GM19397 (cell line): ENCODE measurements around the gene TXNRD3.
"Not testable (repeated sequence)": the region's sequence is repeated elsewhere in the genome, so short reads cannot be mapped to it uniquely, and the experiment has no call there.

Experiments used
- ATAC-seq: cut with Tn5 transposase; IDR thresholded peaks from one replicate; pipeline ENCODE4 v1.9.1; 2021; ENCODE audit warnings: mild to moderate bottlenecking, moderate library complexity; ENCODE audit not compliant: unreplicated experiment

The TXNRD3 gene

DNA sequence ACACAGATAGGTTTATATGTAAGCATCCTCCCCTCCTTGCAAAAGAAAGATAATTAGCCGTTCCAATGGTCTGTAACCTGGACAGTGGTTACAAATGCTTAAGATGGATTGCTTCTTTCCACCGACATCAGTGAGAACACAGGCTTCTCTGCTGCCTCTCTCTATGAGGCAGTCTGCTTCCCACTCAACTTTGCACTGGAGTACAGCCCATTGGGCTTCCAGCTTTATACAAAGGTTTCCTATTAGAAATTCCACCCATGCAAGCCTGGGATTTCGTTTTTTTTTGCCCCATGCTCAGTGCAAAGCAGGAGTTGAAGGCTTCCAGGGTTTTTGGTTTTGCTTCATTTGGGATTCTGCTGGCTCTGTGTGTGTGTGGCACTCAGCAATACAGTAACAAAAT, 48.9 kb downstream of the TXNRD3 start:
- no peak for ATAC-seq

DNA sequence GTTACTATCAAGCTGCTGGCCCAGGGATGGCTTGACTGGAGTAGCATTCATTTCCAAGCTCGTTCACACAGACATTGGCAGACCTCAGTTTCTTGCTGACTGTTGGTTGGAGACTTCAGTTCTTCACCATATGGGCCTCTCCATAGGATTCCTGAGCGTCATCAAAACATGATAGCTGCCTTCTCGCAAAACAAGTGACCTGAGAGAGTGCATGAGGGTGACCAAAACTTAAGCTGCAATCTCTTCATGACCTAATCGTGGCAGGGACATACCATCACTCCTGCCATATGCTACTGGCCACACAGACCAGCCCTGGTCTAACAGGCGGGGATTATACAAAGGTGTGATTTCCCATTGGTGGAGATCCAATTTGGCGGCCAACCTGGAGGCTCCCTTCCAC, 50.2 kb downstream of the TXNRD3 start:
- no peak for ATAC-seq

DNA sequence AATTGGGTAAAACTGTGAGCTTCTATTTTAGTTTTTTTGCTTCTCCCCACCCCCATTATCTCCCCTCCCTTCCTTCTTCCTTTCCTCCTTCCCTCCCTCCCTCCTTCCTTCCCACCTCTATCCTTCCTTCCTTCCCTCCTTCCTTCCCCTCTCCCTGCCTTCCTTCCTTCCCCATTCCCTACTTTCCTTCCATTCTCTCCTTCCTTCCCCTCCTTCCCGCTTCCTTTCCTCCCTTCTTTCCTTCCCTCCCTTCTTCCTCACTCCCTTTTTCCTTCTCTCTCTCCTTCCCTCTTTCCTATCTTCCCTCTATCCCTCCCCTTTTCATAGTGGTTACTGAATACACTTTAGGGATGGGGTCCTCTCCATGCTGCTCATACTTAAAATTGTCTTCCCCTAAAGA, 55.8 kb downstream of the TXNRD3 start:
- ATAC-seq: no peak

GRCh38 chr3:126595479-126595878, 59.4 kb downstream of the TXNRD3 start:
- not testable (repeated sequence) for ATAC-seq

GRCh38 chr3:126591515-126591914, 63.4 kb downstream of the TXNRD3 start:
- ATAC-seq: not testable (repeated sequence)

- no peak for ATAC-seq
Observed at GRCh38 chr3:126582311-126582710, 72.6 kb downstream of the TXNRD3 start.

GRCh38 chr3:126581569-126581968, 73.4 kb downstream of the TXNRD3 start:
- no peak for ATAC-seq

- no peak for ATAC-seq
Observed at GRCh38 chr3:126580746-126581145, 74.2 kb downstream of the TXNRD3 start.

DNA sequence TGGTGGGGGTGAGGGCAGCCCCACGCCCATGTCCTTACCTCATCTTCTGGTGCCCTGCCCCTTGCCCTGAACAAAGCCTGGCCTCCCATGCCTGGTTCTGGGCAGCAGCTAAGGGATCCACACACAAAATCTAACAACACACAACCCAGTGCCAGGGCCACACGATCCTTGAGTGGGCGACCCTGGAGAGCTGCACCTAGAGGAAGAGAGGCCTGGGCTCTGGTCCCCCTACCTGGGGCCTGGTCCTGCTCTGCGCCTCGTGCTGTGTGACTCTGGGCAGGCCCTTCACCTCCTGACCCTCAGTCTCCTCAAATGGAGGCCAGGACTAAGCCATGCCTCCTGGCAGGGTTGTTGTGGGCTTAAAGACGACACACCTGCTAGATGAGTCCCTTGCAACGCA, 76.2 kb downstream of the TXNRD3 start:
- ATAC-seq: no peak

GRCh38 chr3:126577261-126577660, 77.7 kb downstream of the TXNRD3 start:
- no peak for ATAC-seq

- no peak for ATAC-seq
Observed at GRCh38 chr3:126573492-126574117, 81.3 kb downstream of the TXNRD3 start.

- ATAC-seq: no peak
Observed at GRCh38 chr3:126571078-126571477, 83.8 kb downstream of the TXNRD3 start.

- ATAC-seq: no peak
Observed at GRCh38 chr3:126570103-126570541, 84.8 kb downstream of the TXNRD3 start.

DNA sequence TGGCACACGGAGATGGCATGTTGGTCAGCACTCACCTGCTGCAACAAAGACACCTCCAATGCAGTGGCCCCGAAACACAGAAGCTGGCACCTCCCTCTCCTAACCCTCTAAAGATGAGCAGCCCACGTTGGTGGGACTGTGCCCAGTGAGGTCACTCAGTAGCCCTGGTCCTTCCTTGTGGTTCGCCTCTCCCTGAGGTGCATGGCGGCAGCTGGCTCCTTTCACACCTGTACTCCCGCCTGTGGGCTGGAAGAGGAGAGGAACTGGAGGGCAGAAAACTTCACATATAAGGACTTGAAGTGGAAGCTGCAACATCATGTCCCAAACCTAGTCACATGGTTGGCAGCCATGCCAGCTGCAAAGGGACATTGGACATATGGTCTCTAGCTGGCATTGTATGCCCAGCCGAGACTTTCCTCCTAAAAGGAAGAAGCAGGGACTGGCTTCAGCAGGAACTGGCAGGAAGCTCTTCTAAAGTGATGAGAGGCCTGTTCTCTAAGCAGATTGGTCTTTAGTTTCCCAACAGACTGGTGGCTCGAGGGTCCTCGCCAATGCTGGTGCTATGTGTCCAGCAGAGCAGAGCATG, 85.4 kb downstream of the TXNRD3 start:
- no peak for ATAC-seq

DNA sequence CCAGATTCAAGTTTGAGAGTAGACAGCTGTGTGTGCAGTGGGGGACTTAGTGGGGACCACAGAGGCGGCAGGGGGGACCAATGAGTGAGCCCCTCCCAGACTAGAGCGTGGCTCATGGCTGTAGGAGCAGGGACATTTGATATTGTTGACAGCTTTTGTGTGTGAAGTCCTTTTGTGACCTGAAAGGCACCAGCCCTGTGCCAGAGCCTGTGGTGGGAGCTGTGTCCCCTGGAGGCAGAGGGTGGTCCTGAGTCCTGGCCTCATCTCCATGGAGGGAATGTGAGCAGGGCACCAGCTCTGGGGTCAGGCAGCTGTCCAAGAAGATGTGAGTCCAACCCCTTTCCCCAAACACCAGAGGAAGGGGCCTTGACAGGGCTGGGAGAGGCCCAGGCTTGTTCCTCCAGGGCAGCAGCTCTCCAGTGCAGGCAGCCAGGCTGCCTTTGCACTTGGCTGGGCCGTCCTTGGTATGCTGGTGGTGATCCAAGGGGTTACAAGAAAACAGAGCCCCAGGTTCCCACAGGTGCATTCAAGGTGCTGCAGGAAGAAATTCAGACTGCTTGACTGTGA, 86.1 kb downstream of the TXNRD3 start:
- ATAC-seq: no peak

DNA sequence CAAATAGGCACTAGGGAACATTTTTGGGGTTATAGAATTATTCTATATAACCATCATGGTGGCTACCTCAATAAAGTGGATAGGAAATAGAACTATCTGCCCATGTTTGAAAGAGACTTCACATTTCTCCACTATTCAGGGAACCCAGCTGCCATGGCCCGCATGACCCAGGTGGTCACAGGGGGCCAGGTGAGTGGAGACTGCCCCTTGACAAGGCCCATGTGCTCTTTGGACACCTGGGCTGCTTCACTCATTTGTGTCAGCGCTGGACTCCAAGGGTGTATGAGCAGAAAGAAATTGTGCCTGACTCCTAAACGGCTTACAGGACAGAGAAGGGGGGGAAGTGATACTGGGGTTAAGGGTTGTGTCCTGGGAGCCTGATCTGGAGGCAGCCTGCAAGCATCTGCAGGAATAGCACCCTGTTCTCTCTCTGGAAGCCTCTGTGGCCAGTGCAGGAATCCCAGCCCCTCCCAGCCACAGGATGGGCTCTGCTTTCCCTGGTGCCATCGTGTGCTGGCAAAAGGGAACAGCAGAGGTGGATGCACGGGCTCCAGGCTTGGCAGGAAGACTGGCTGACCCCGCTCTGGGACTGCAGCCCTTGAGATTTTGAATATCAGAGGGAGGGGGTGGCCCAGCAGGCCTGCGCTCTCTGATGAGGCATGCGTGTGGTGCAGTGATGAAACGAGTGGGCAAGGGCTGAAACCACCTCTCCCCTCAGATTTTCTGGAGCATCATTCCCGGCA, 87.1 kb downstream of the TXNRD3 start:
- ATAC-seq: no peak

GRCh38 chr3:126562737-126563276, 92.1 kb downstream of the TXNRD3 start:
- no peak for ATAC-seq

DNA sequence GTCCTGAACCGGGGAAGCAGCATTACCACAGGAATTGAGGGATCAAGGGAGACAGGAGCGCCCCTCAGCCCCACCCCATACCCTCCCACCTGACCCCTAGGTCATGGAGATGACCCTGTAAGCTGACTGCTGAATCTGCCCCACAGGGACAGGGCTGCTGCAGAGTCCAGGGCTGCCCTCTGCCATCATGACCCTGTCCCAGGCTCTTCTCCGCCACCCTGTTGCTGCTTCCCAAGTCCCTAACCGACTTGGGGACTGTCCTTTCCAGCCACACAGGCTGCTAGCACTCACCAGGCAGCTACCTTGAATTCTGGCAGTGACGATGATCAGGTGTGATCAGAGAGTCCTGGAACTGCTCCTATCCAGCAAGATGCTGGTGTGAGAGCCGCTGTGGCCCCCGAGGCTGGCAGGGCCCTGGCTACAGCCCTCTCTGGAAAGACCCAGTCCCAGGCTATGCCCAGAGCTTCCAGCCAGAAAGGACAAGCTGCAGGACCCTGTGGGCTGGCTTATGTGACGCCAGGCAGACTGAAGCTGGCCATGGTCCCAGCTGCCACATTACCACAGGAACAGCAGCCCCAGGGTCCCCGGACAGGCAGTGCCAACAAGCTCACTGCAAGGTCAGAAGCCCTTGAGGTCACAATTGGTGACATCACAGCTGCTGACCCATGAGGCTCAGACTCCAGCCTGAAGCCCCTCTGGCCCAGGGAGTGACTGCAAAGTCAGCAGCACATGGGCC, 96.4 kb downstream of the TXNRD3 start, which contains the start of gene C3orf22:
Gene C3orf22, minus strand, starts transcription at position 597 of the 736 bp plus-strand sequence. CDS start 5,542 bp downstream, outside the sequence.
- no peak for ATAC-seq

DNA sequence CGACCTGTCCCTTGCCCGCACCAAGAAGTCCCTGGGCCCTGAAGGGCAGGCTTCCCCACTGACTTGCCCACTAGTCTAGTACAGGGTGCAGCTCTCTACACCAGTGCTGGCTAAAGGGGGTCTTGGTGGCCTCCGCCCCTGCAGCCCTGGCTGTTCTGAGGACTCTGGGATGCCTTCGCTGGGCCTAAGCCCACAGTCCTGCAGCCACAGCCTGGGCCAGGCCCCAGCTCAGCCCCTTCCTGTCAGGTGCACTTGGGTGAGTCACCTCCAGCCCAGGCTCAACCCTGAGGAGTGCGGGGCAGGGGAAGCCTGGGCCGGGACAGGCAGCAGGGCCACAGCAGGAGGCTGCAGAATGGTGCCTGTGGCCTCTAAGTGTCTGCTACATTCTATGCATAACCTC, 97.2 kb downstream of the TXNRD3 start:
- no peak for ATAC-seq

DNA sequence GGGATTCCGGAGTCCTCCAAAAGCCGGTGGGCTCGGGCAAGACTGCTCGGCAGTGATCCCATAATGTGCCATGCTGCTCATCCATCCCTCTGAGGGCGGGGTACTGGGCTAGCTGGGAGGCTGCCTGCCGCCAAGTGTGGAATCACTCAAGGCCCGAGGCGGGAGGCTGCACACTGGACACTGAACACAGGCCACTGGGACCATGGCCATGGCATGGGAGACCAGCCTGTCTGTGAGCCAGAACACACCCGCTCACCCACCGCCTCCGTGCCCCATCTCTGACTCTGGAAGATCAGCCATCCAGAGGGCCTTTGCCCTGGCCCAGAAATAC, 97.5 kb downstream of the TXNRD3 start:
- ATAC-seq: no peak
